Naive B cell (primary cell): ENCODE measurements around the gene HCN2. TPM values are rescaled to one million over a fixed set of nuclear protein-coding genes. Genes with fewer than 3 reads are reported as not detected.
"Not testable (repeated sequence)": the region's sequence is repeated elsewhere in the genome, so short reads cannot be mapped to it uniquely, and the experiment has no call there.

ENCODE experiments used
- ATAC-seq, 2 donors: fragments of 150-1000 bp; cut with Tn5 transposase; 2 replicates each; pipeline ENCODE4 v1.10.0; 2021; ENCODE audit warnings: low read depth in 2 of 2, mild to moderate bottlenecking in 2 of 2, moderate library complexity in 2 of 2
- DNase-seq: peaks from one replicate; pipeline ENCODE4 v3.0.0; 2022
- H3K27ac Mint-ChIP-seq, 6 donors: one replicate each; pipeline ENCODE4 v1.8.0; 2020 to 2022; ENCODE audit warnings: mild to moderate bottlenecking in 6 of 6, mixed read lengths in 6 of 6, moderate library complexity in 5 of 6, inconsistent platforms in 2 of 6
- H3K27me3 Mint-ChIP-seq, 3 donors: one replicate each; pipeline ENCODE4 v1.8.0; 2021 to 2022; ENCODE audit warnings: mixed read lengths in 3 of 3, mild to moderate bottlenecking in 1 of 3
- H3K36me3 Mint-ChIP-seq, 2 donors: one replicate each; pipeline ENCODE4 v1.8.0; 2020 to 2022; ENCODE audit warnings: mixed read lengths in 2 of 2, inconsistent platforms in 1 of 2, mild to moderate bottlenecking in 1 of 2
- H3K4me1 Mint-ChIP-seq, 3 donors: one replicate each; pipeline ENCODE4 v1.8.0; 2020 to 2022; ENCODE audit warnings: mixed read lengths in 3 of 3, inconsistent platforms in 1 of 3, mild to moderate bottlenecking in 1 of 3, moderate library complexity in 1 of 3
- H3K4me3 Mint-ChIP-seq, 8 donors: one replicate each; pipeline ENCODE4 v1.8.0; 2020 to 2022; ENCODE audit warnings: mild to moderate bottlenecking in 8 of 8, mixed read lengths in 8 of 8, moderate library complexity in 8 of 8, inconsistent platforms in 2 of 8
- H3K9me3 Mint-ChIP-seq, 7 donors: one replicate each; pipeline ENCODE4 v1.8.0; 2020 to 2022; ENCODE audit warnings: mixed read lengths in 7 of 7, mild to moderate bottlenecking in 5 of 7, inconsistent platforms in 2 of 7, moderate library complexity in 1 of 7
- polyA plus RNA-seq, 6 donors: library from polyadenylated mRNA; unstranded; fragments of 300-500 nt; fragmentation: Illumina TruSeq; gene quantifications; one replicate each; pipeline ENCODE4 v1.2.3, GENCODE V29; 2021; ENCODE audit warnings: low read depth in 6 of 6

Gene HCN2
- polyA plus RNA-seq, 6 donors from 2014 or later, result not detected

- not testable (repeated sequence) for H3K4me3 Mint-ChIP-seq, H3K27ac Mint-ChIP-seq, H3K27me3 Mint-ChIP-seq, H3K9me3 Mint-ChIP-seq, H3K36me3 Mint-ChIP-seq, DNase-seq, ATAC-seq
- peaks cover 11 to 41% (median 39%) of the 10 kb centered on the region in 3 donors for H3K4me1 Mint-ChIP-seq
These were observed 39.8 kb downstream of the HCN2 start for GRCh38 chr19:629515-629914.

GRCh38 chr19:629961-630714, 40.5 kb downstream of the HCN2 start:
- Mint-ChIP-seq H3K9me3 (peaks cover 0 to 2% (median 0%) of the 10 kb centered on the region in 7 donors), H3K27ac (peak overlapping the region in 1 of 6 donors; percentile 85), H3K36me3 (peaks cover 0 to 9% of the 10 kb centered on the region in 2 donors), H3K4me3 (peak overlapping the region in 3 of 8 donors; percentile 22 to 96 (median 47)), H3K27me3 (no peaks in the 10 kb centered on the region), H3K4me1 (peaks cover 11 to 41% (median 39%) of the 10 kb centered on the region in 3 donors)
- DNase-seq (no peak), ATAC-seq (no peak)

GRCh38 chr19:632579-633067, 42.9 kb downstream of the HCN2 start:
- peak overlapping the region; percentile 83 to 98 (median 96) for H3K4me3 Mint-ChIP-seq
- DNase-seq (no peak), ATAC-seq (no peak)
- H3K27ac Mint-ChIP-seq, result peak overlapping the region in 5 of 6 donors; percentile 88 to 98 (median 96)
- peaks cover 0 to 2% (median 0%) of the 10 kb centered on the region in 7 donors for H3K9me3 Mint-ChIP-seq
- H3K36me3 Mint-ChIP-seq, result peaks cover 0 to 9% of the 10 kb centered on the region in 2 donors
- H3K27me3 Mint-ChIP-seq, result no peaks in the 10 kb centered on the region
- H3K4me1 Mint-ChIP-seq, result peaks cover 11 to 40% (median 39%) of the 10 kb centered on the region in 3 donors

GRCh38 chr19:633068-633785, 43.5 kb downstream of the HCN2 start, which contains the start of gene POLRMT:
Gene POLRMT (minus strand): TSS chr19:633537. CDS start chr19:633512, 25 bp downstream.
- H3K27ac Mint-ChIP-seq, result peak within 1 kb of the TSS; percentile 90 to 99 (median 98)
- H3K4me3 Mint-ChIP-seq, result peak within 1 kb of the TSS; percentile 83 to 98 (median 96)
- peak; percentile 97 for DNase-seq
- peaks cover 0 to 2% (median 0%) of the 10 kb centered on the region in 7 donors for H3K9me3 Mint-ChIP-seq
- H3K27me3 Mint-ChIP-seq, result no peaks in the 10 kb centered on the region
- peaks cover 0 to 9% of the 10 kb centered on the region in 2 donors for H3K36me3 Mint-ChIP-seq
- ATAC-seq, result peak; percentile 93 to 96
- peaks cover 11 to 40% (median 38%) of the 10 kb centered on the region in 3 donors for H3K4me1 Mint-ChIP-seq

GRCh38 chr19:633786-634639, 44.3 kb downstream of the HCN2 start:
- no peak for DNase-seq
- no peak for ATAC-seq
- H3K9me3 Mint-ChIP-seq, result peaks cover 0 to 2% (median 0%) of the 10 kb centered on the region in 7 donors
- peak overlapping the region; percentile 83 to 98 (median 96) for H3K4me3 Mint-ChIP-seq
- H3K27me3 Mint-ChIP-seq, result no peaks in the 10 kb centered on the region
- peaks cover 11 to 41% (median 30%) of the 10 kb centered on the region in 3 donors for H3K4me1 Mint-ChIP-seq
- peaks cover 0 to 9% of the 10 kb centered on the region in 2 donors for H3K36me3 Mint-ChIP-seq
- peak overlapping the region; percentile 90 to 99 (median 98) for H3K27ac Mint-ChIP-seq

GRCh38 chr19:634975-635652, 45.4 kb downstream of the HCN2 start:
- Mint-ChIP-seq H3K36me3 (peaks cover 0 to 7% of the 10 kb centered on the region in 2 donors), H3K4me3 (peak overlapping the region in 2 of 8 donors; percentile 24 to 41), H3K4me1 (peaks cover 19 to 42% (median 35%) of the 10 kb centered on the region in 3 donors), H3K9me3 (peaks cover 0 to 2% (median 0%) of the 10 kb centered on the region in 7 donors), H3K27ac (no peak overlapping the region), H3K27me3 (no peaks in the 10 kb centered on the region)
- DNase-seq (no peak), ATAC-seq (no peak)

- H3K27ac Mint-ChIP-seq, result peak overlapping the region in 1 of 6 donors; percentile 85
- H3K36me3 Mint-ChIP-seq, result no peaks in the 10 kb centered on the region
- H3K4me1 Mint-ChIP-seq, result peaks cover 10 to 16% (median 16%) of the 10 kb centered on the region in 3 donors
- no peaks in the 10 kb centered on the region for H3K9me3 Mint-ChIP-seq
- H3K27me3 Mint-ChIP-seq, result no peaks in the 10 kb centered on the region
- ATAC-seq (no peak), DNase-seq (no peak)
- H3K4me3 Mint-ChIP-seq, result peak overlapping the region in 7 of 8 donors; percentile 74 to 90 (median 85)
These were observed 49.2 kb downstream of the HCN2 start for GRCh38 chr19:638906-639252.

- Mint-ChIP-seq H3K27ac (peak within 1 kb of the TSS in 4 of 6 donors; percentile 24 to 98 (median 80)), H3K27me3 (no peaks in the 10 kb centered on the region), H3K9me3 (no peaks in the 10 kb centered on the region), H3K4me3 (peak within 1 kb of the TSS; percentile 74 to 90 (median 86)), H3K4me1 (peaks cover 10 to 12% (median 12%) of the 10 kb centered on the region in 3 donors), H3K36me3 (no peaks in the 10 kb centered on the region)
- peak; percentile 89 for ATAC-seq
- peak; percentile 81 for DNase-seq
These were observed 49.8 kb downstream of the HCN2 start, which contains the start of gene FGF22 for GRCh38 chr19:639253-640160. Gene FGF22 (plus strand): TSS chr19:639879. CDS start chr19:639926, 47 bp downstream.

- H3K27ac Mint-ChIP-seq, result peak overlapping the region in 2 of 6 donors; percentile 75 to 85
- H3K4me3 Mint-ChIP-seq, result peak overlapping the region in 4 of 8 donors; percentile 42 to 88 (median 62)
- ATAC-seq (no peak), DNase-seq (no peak)
- no peaks in the 10 kb centered on the region for H3K27me3 Mint-ChIP-seq
- no peaks in the 10 kb centered on the region for H3K9me3 Mint-ChIP-seq
- no peaks in the 10 kb centered on the region for H3K36me3 Mint-ChIP-seq
- peaks cover 10 to 12% (median 12%) of the 10 kb centered on the region in 3 donors for H3K4me1 Mint-ChIP-seq
These were observed 50.5 kb downstream of the HCN2 start for GRCh38 chr19:640161-640558.

- Mint-ChIP-seq H3K36me3 (no peaks in the 10 kb centered on the region), H3K27me3 (no peaks in the 10 kb centered on the region), H3K4me1 (peaks cover 10 to 12% (median 12%) of the 10 kb centered on the region in 3 donors), H3K27ac (peak overlapping the region in 4 of 6 donors; percentile 26 to 85 (median 74)), H3K9me3 (no peaks in the 10 kb centered on the region), H3K4me3 (peak overlapping the region in 1 of 8 donors; percentile 56)
- DNase-seq (no peak), ATAC-seq (no peak)
These were observed 51.0 kb downstream of the HCN2 start for GRCh38 chr19:640606-641189.

GRCh38 chr19:641702-642101, 52.0 kb downstream of the HCN2 start:
- Mint-ChIP-seq H3K4me1 (peaks cover 10 to 12% (median 12%) of the 10 kb centered on the region in 3 donors), H3K4me3 (peak overlapping the region in 1 of 8 donors; percentile 15), H3K27ac (peak overlapping the region in 2 of 6 donors; percentile 70 to 78)

More at GRCh38 chr19:641702-642101, 52.0 kb downstream of the HCN2 start:
- Mint-ChIP-seq H3K36me3 (peaks cover 0 to 5% of the 10 kb centered on the region in 2 donors), H3K9me3 (no peaks in the 10 kb centered on the region), H3K27me3 (no peaks in the 10 kb centered on the region)
- ATAC-seq (no peak), DNase-seq (no peak)
